Measurements from ENCODE around the gene PEX7.
"Not testable (repeated sequence)": the region's sequence is repeated elsewhere in the genome, so short reads cannot be mapped to it uniquely, and the experiment has no call there.

PEX7 gene

DNA sequence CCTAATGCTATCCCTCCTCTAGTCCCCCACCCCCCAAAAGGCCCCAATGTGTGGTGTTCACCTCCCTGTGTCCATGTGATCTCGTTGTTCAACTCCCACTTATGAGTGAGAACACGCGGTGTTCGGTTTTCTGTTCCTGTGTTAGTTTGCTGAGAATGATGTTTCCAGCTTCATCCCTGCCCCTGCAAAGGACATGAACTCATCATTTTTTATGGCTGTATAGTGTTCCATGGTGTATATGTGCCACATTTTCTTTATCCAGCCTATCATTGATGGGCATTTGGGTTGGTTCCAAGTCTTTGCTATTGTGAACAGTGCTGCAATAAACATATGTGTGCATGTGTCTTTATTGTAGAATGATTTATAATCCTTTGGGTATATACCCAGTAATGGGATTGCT, 54.1 kb downstream of the PEX7 start:
- H3K27me3 Mint-ChIP-seq, CTCF ChIA-PET, H3K4me1 Mint-ChIP-seq, DNase-seq, H3K4me3 Mint-ChIP-seq: not testable (repeated sequence)
- H3K9me3 Mint-ChIP-seq = peaks cover 22% of the 10 kb centered on the region
- peaks cover 20% of the 10 kb centered on the region for H3K36me3 Mint-ChIP-seq
- peak overlapping the region; percentile 65 for H3K27ac Mint-ChIP-seq

DNA sequence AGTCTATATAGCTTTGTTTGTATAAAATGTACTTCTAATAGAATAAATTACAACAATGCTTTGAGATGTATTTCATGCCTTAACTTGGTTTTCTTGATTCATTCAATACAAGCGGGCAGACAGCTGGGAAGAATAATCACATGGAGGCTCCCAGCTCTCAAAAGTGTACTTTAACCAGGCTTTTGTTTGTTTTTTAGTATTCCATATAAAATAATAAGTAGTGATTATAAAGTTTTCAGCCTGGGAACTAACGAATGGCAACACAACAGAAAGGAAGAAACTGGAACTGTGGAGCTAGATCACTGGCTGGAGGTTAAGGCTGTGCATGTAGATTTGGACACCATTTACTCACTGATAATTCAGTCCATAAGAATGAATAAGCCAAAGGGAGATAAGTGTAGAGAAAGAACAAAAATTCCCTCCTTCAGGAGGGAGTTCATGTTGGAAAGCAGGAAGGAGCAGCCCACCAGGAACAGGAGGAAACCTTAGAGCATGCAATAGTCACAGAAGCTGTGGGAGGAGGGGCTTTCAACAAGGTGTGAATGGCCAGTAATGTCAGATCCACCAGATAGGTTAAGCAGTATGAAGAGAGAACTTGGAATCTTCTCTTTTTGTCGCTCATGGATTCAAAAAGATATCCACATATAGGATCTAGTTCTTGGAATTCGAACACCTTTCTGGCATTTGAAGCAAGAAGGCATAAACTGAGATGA, 58.5 kb downstream of the PEX7 start:
- Mint-ChIP-seq H3K36me3 (peaks cover 2% of the 10 kb centered on the region), H3K27ac (no peak overlapping the region)

DNA sequence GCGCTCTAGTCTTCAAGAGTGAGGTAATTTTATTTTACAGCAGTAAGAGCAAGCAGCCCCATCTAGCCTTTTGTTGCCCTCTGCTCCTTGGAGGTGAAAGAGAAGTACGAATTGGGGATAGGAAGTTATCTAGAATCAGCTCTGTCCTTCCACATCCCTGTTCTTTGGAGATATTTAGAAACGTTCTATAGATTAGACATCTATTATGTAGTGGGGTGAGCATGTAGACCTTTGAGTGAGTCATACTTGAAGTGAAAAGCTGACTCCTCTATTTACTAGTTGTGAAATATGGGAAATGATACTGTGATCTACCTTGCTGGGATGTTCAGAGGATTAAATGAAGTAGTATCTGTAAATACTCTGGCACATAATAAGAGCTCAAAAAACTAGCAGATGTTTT, 63.7 kb downstream of the PEX7 start:
- no peak overlapping the region for H3K27ac Mint-ChIP-seq
- no peaks in the 10 kb centered on the region for H3K27me3 Mint-ChIP-seq
- H3K4me1 Mint-ChIP-seq = no peaks in the 10 kb centered on the region
- no peak overlapping the region for H3K4me3 Mint-ChIP-seq
- H3K9me3 Mint-ChIP-seq = no peaks in the 10 kb centered on the region
- no peak for DNase-seq
- H3K36me3 Mint-ChIP-seq = no peaks in the 10 kb centered on the region
- CTCF ChIA-PET = interaction anchor here (1.2 kb wide), 1 partner anchor 23 kb away, joined by 3 read pairs; no protein-coding TSS in a partner anchor

More for the DNA sequence above, 58.5 kb downstream of the PEX7 start:
- H3K9me3 Mint-ChIP-seq = peaks cover 10% of the 10 kb centered on the region
- no peak overlapping the region for H3K4me3 Mint-ChIP-seq
- CTCF ChIA-PET = no interaction called here
- no peak for DNase-seq
- no peaks in the 10 kb centered on the region for H3K4me1 Mint-ChIP-seq
- H3K27me3 Mint-ChIP-seq = no peaks in the 10 kb centered on the region

DNA sequence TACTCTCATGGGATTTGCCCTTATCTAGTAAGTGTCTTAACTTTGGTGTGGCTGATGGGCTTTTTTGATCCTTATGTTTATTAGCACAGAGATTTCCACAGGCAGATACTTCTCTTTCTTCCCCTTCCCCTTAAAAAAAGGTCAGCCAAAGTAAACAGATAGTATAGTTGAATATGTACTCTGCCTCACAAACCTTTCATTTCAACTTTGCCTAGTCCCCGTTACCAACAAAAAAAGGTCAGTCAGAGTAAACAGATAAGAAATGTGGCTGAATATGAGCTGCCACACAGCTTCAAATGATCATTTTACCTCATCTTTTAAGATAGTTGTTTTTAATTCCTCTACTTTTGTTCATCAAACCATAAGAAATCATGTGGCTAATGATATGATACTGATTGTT, 65.6 kb downstream of the PEX7 start:
- DNase-seq = no peak
- CTCF ChIA-PET = interaction anchor here (0.6 kb wide), 1 partner anchor 1361 kb away, joined by 3 read pairs; no protein-coding TSS in a partner anchor
- no peak overlapping the region for H3K27ac Mint-ChIP-seq
- H3K36me3 Mint-ChIP-seq = no peaks in the 10 kb centered on the region
- no peaks in the 10 kb centered on the region for H3K4me1 Mint-ChIP-seq
- H3K27me3 Mint-ChIP-seq = no peaks in the 10 kb centered on the region
- no peak overlapping the region for H3K4me3 Mint-ChIP-seq
- H3K9me3 Mint-ChIP-seq = no peaks in the 10 kb centered on the region

DNA sequence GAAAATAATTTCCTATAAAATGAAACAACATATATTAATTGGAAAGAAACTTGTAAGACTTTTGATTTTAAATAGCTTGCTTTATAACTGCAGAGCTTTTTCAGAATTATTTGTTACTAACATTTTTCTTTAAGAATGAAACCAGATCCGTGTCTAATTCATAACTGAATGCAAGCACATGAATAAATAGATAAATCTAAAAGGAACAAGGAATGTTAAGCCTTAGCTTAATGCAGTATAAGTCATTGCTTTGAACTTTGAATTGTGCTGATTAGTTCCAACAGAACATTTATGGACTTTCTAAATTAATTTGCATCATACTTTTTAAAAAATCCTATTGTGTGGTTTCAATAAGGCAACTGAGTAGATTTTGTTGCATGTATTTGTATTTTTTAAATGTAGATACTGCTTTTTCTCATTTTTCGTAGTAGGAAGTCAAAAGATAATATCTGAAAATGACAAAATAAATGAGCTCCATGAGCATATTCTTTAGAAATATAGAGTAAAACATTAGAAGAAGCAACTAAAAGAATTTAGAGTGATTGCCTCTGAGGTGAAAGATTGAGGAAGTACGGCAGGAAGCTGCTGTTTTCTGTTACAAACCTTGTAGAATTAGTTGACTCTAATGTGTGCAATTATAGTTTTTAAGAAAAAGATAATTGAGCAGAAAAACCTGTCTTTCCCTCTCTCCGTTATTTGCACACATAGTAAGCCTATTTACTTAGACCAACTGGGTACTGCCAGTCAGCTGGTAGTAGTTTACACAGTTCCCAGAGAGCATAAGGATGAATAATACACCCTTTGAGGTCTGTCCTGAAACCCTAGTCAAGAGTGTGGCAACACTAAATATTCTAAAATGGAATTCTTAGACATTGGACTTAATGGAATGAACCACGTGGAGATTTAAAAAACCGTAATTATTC, 67.1 kb downstream of the PEX7 start:
- no peaks in the 10 kb centered on the region for H3K36me3 Mint-ChIP-seq
- no peaks in the 10 kb centered on the region for H3K9me3 Mint-ChIP-seq
- DNase-seq = no peak
- no peaks in the 10 kb centered on the region for H3K27me3 Mint-ChIP-seq
- H3K27ac Mint-ChIP-seq = no peak overlapping the region
- CTCF ChIA-PET = no interaction called here
- H3K4me3 Mint-ChIP-seq = no peak overlapping the region
- H3K4me1 Mint-ChIP-seq = peaks cover 3% of the 10 kb centered on the region

DNA sequence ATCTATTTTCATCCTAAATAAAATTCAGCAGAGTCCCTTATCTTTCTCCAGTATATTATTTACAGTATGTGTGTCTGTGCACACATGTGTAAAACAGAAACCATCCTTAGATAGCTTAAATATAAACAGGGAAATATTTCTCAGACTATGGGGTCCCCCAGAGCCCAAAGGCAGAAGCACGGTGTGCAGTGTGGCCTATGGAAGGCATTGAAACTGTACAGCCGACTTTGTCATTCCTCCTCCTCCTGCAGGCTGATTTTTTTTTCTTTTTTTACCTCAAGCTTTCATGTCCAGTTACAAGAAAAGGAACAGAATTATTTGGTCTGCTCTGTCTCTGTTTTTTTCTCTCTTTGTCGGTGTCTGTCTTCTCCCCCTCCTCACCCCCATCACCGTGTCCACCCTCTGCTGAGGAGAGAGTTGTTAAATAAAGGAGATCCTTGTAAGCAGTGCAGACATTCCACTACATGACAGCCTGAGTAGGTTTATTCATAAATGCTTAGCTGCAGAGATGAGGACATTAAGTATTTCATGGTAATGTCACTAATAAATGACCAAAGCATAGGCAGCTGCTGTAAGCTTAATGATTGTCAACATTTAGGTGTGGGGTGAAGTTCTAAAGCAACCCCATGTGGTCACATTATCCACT, 67.9 kb downstream of the PEX7 start:
- no peak overlapping the region for H3K27ac Mint-ChIP-seq
- CTCF ChIA-PET = no interaction called here
- H3K27me3 Mint-ChIP-seq = no peaks in the 10 kb centered on the region
- no peaks in the 10 kb centered on the region for H3K9me3 Mint-ChIP-seq
- no peaks in the 10 kb centered on the region for H3K36me3 Mint-ChIP-seq
- peaks cover 3% of the 10 kb centered on the region for H3K4me1 Mint-ChIP-seq
- no peak overlapping the region for H3K4me3 Mint-ChIP-seq
- no peak for DNase-seq

DNA sequence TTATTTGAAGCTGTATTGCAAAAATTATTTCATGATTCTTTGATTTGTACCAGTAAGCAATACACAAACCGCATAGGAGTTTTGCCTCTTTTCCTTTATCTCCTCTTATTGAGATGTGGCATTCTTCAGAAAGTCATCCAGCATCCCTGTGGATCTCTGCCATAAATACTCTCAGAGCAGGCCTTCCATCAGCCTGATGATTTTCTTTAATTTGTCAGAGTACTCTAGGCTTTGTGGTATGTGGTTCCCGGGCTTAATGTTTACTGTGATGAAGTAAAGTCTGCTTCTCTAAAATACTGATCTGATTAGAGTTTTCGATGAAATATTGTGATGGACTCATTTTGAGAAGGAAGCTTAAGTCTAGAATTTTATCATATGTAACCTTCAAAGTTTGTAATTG, 68.6 kb downstream of the PEX7 start:
- Mint-ChIP-seq H3K4me3 (no peak overlapping the region), H3K4me1 (peaks cover 3% of the 10 kb centered on the region), H3K27ac (no peak overlapping the region), H3K9me3 (no peaks in the 10 kb centered on the region), H3K36me3 (no peaks in the 10 kb centered on the region), H3K27me3 (no peaks in the 10 kb centered on the region)
- CTCF ChIA-PET = no interaction called here
- no peak for DNase-seq

DNA sequence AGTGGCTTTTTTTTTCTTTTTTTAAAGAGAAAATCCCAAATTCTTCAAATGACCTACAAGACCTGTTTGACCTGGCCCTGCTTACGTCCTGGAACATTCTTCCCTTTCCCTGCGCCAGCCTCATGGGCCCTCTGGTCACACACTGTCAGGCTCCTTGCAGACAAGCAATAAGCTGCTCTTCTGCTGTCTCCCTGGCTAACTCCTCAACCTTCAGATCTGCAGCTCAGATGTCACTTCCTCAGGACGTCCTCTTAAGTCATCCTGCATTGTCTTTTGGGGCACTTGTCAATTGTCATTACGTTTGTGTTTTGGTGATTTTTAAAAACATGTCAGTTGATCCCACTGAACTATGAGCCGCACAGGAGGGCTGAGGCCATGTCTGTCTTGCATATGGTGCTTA, 70.8 kb downstream of the PEX7 start:
- Mint-ChIP-seq H3K4me3 (no peak overlapping the region), H3K27ac (no peak overlapping the region), H3K4me1 (peaks cover 10% of the 10 kb centered on the region), H3K27me3 (no peaks in the 10 kb centered on the region), H3K36me3 (peaks cover 1% of the 10 kb centered on the region), H3K9me3 (no peaks in the 10 kb centered on the region)
- CTCF ChIA-PET = no interaction called here
- no peak for DNase-seq

DNA sequence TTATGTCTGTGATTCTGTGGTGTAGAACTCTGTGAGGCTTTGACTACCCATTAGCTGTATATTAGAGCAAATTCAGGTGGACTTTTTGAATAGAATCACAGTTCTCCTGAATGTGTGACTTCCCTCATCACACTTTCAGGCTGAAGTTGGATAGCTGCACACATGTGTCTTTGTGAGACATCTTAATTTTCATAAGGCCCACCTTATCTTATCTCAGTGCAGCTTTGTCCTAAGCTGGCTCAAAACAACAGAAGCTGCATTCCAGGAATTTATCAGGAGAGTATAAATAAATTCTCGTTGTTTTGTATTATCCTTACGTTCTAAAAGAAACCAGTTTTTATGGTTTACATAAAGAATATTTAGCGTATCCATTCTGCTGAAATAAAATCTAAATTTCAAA, 73.5 kb downstream of the PEX7 start:
- Mint-ChIP-seq H3K36me3 (peaks cover 4% of the 10 kb centered on the region), H3K27ac (no peak overlapping the region), H3K27me3 (no peaks in the 10 kb centered on the region), H3K4me1 (peaks cover 10% of the 10 kb centered on the region), H3K9me3 (no peaks in the 10 kb centered on the region), H3K4me3 (no peak overlapping the region)
- DNase-seq = no peak
- CTCF ChIA-PET = no interaction called here

DNA sequence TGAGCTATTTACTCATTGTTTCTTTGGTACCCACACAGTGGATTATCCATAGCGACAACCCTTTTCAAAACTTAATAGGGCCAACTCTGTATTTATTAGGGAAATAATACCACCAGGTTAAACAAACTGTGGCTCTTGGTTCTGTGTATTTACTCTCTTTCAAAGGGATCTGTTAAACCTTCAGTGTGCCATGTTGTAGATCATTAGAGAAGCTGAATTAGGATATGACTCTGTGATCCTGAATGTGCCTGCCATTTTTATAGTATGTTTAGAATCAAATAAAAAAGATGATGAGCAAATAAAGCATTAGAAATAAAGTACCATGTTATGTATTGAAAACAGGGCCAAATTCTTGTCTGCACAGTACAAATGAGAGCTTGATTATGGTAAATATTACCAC, 74.7 kb downstream of the PEX7 start:
- Mint-ChIP-seq H3K4me1 (peaks cover 10% of the 10 kb centered on the region), H3K4me3 (no peak overlapping the region), H3K9me3 (no peaks in the 10 kb centered on the region), H3K27ac (no peak overlapping the region), H3K36me3 (peaks cover 11% of the 10 kb centered on the region), H3K27me3 (no peaks in the 10 kb centered on the region)
- CTCF ChIA-PET = no interaction called here
- DNase-seq = no peak

DNA sequence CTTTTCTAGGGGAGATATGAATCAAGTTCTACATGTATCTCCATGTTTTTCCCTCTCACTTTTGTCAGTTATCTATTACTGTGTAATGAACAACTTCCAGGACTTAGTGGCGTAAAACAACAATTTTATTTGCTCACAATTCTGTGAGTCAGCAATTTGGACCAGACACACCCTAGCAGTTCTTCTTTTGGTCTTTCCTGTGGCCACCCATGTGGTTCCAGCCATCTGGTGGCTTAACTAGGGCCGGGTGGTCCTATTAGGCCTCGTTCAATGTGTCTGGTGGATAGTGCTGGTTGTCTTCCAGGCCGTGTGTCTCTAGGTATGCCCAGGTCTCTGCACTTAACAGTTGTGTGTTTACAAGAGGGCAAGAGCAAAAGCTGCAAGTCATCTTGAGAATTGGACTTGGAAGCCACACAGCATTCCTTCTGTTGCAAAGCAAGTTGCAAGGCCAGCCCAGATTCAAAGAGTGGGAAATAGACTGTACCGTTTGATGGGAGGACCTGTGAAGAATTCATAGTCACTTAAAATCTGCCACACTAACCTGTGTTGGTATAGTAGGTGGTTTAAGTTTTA, 78.9 kb downstream of the PEX7 start:
- Mint-ChIP-seq H3K4me3 (no peak overlapping the region), H3K9me3 (no peaks in the 10 kb centered on the region), H3K36me3 (peaks cover 14% of the 10 kb centered on the region), H3K4me1 (peaks cover 6% of the 10 kb centered on the region), H3K27me3 (no peaks in the 10 kb centered on the region), H3K27ac (no peak overlapping the region)
- no peak for DNase-seq
- CTCF ChIA-PET = no interaction called here

DNA sequence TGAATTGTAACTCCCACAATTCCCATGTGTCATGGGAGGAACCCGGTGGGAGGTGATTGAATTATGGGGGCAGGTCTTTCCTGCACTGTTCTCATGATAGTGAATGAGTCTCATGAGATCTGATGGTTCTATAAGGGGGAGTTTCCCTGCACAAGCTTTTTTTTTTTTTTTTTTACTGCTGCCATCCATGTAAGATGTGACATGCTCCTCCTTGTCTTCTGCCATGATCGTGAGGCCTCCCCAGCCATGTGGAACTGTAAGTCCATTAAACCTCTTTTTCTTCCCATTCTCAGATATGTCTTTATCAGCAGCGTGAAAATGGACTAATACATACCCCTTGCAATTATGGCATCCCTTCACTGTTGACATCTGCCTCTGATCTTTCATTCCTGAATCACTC, 82.1 kb downstream of the PEX7 start:
- H3K36me3 Mint-ChIP-seq = peaks cover 11% of the 10 kb centered on the region
- H3K4me1 Mint-ChIP-seq, H3K9me3 Mint-ChIP-seq, H3K27me3 Mint-ChIP-seq, DNase-seq, H3K4me3 Mint-ChIP-seq, CTCF ChIA-PET, H3K27ac Mint-ChIP-seq: not testable (repeated sequence)

DNA sequence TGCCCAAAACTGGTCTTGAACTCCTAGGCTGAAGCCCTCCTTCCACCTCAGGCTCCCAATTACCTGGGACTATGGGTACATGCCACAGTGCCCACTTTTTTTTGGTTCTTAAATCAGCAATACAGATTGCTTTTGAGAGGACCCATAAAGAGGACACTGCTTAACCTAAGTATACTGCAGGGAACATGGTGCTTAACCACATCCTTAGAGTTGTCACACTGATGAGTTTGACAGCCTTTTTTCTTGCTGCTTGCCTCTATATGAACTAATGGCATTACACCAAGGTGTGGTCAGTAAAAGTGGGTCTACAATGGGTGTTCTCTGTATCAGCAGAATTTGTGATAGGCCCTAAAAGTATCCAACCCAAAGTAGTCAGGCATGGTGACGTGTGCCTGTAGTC, 92.6 kb downstream of the PEX7 start:
- no peak overlapping the region for H3K4me3 Mint-ChIP-seq
- peaks cover 2% of the 10 kb centered on the region for H3K36me3 Mint-ChIP-seq
- H3K27me3 Mint-ChIP-seq = peaks cover 21% of the 10 kb centered on the region
- peaks cover 4% of the 10 kb centered on the region for H3K4me1 Mint-ChIP-seq
- H3K9me3 Mint-ChIP-seq = no peaks in the 10 kb centered on the region
- H3K27ac Mint-ChIP-seq = no peak overlapping the region
- CTCF ChIA-PET = no interaction called here
- no peak for DNase-seq

DNA sequence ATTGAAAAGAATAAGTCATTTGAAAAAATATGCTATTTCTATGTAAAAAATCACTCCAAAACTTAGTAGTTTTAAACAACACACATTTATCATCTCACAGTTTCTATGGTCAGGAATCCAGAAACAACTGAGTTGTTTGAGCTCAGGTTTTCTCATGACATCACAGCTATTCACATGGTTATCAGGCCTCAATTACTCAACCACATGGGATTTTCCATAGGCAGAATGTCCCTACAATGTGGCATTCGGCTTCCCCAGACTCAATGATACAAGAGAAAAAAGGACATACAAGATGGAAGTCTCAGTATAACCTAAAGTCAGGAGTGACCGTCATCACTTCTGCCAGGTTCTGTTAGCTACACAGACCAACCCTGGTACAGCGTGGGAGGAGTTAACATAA, 96.3 kb downstream of the PEX7 start:
- Mint-ChIP-seq H3K4me1 (peaks cover 30% of the 10 kb centered on the region), H3K4me3 (no peak overlapping the region), H3K27ac (no peak overlapping the region), H3K27me3 (peaks cover 58% of the 10 kb centered on the region), H3K9me3 (no peaks in the 10 kb centered on the region), H3K36me3 (no peaks in the 10 kb centered on the region)
- CTCF ChIA-PET = no interaction called here
- no peak for DNase-seq

Measured in activated naive CD4-positive, alpha-beta T cell treated with anti-CD3 and anti-CD28 coated beads, Interleukin-2, amount 10 ng/mL, durations not matched to agents 7 days and 5 days (primary cell).